Lower lobe of right lung (tissue), 2 donors: Measurements from ENCODE around the gene UBE2L5. TPM values are rescaled to one million over a fixed set of nuclear protein-coding genes. Genes with fewer than 3 reads are reported as not detected.
A peak's percentile ranks its signal among the peaks of the same experiment; 100 is the strongest.
"Not testable (repeated sequence)": the region's sequence is repeated elsewhere in the genome, so short reads cannot be mapped to it uniquely, and the experiment has no call there.

ENCODE experiments used
- ATAC-seq, 2 donors: fragments of 200-7000 bp; cut with Tn5 transposase; one replicate each; pipeline ENCODE4 v1.9.1; 2020 to 2022; ENCODE audit warnings: mild to moderate bottlenecking in 2 of 2, moderate library complexity in 2 of 2
- DNase-seq: peaks from one replicate; pipeline ENCODE4 v3.0.0-alpha.2; 2020
- H3K27ac ChIP-seq: fragments of 200-600 bp; one replicate; pipeline ENCODE4 v1.8.0; 2022
- H3K27me3 ChIP-seq: fragments of 200-600 bp; one replicate; pipeline ENCODE4 v1.8.0; 2022; ENCODE audit warnings: low read depth
- H3K36me3 ChIP-seq: fragments of 200-600 bp; one replicate; pipeline ENCODE4 v1.8.0; 2022; ENCODE audit warnings: mild to moderate bottlenecking
- H3K4me1 ChIP-seq: fragments of 200-600 bp; one replicate; pipeline ENCODE4 v1.8.0; 2022
- H3K4me3 ChIP-seq: fragments of 200-600 bp; one replicate; pipeline ENCODE4 v1.8.0; 2022; ENCODE audit warnings: mild to moderate bottlenecking
- H3K9me3 ChIP-seq: fragments of 200-600 bp; one replicate; pipeline ENCODE4 v1.8.0; 2022
- intact Hi-C: fragments of 100-400 bp; cut with DNase I; formaldehyde crosslinking; loops from one replicate; pipeline ENCODE4 v1.11.0; 2022
- total RNA-seq: library from RNA; stranded (reverse); fragmentation: NEBNext Ultra II Directional; extraction: Animal tissue kit (Norgen Biotek cat#: 25700); gene quantifications from one replicate; pipeline ENCODE4 v1.2.1, GENCODE V29; 2021
- TF ChIP-seq, protein P1 (sequence below): fragments of 200-600 bp; IDR thresholded peaks from one replicate; pipeline ENCODE4 v1.8.0; 2022; ENCODE audit warnings: antibody characterized with exemption, mild to moderate bottlenecking
- donor health status: DM: no; HTN: yes; CAD: no; lungs with severe emphysema.

The UBE2L5 gene
- total RNA-seq, 1 donor from 2014 or later: not detected

DNA sequence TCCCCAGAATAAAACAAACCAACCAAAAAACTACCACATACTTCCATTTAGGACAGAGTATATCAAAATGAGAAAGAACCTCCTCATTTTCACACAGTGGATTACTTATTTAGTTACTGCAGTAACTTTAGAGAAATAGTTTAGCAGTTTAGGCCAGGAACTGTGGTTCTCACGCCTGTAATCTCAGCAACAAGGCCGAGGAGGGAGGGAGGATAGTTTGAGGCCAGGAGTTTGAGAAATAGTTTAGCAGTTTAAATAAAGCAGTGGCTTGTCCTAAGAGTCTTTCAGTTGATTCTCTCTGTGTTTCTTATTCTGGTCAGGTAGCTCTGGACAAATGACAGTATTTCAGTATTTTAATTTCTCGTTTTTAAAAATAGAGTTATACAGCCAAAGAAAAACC is 34.0 kb downstream of the UBE2L5 start:
- Histone ChIP-seq H3K4me3 (no peak overlapping the region), H3K27me3 (no peaks in the 10 kb centered on the region), H3K36me3 (peaks cover 2% of the 10 kb centered on the region), H3K9me3 (no peaks in the 10 kb centered on the region), H3K27ac (no peak overlapping the region), H3K4me1 (peaks cover under 1% of the 10 kb centered on the region)
- intact Hi-C loops: no loop called here
- no peak for DNase-seq
- ATAC-seq: no peak
- TF ChIP-seq, protein P1, sequence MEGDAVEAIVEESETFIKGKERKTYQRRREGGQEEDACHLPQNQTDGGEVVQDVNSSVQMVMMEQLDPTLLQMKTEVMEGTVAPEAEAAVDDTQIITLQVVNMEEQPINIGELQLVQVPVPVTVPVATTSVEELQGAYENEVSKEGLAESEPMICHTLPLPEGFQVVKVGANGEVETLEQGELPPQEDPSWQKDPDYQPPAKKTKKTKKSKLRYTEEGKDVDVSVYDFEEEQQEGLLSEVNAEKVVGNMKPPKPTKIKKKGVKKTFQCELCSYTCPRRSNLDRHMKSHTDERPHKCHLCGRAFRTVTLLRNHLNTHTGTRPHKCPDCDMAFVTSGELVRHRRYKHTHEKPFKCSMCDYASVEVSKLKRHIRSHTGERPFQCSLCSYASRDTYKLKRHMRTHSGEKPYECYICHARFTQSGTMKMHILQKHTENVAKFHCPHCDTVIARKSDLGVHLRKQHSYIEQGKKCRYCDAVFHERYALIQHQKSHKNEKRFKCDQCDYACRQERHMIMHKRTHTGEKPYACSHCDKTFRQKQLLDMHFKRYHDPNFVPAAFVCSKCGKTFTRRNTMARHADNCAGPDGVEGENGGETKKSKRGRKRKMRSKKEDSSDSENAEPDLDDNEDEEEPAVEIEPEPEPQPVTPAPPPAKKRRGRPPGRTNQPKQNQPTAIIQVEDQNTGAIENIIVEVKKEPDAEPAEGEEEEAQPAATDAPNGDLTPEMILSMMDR: no peak

DNA sequence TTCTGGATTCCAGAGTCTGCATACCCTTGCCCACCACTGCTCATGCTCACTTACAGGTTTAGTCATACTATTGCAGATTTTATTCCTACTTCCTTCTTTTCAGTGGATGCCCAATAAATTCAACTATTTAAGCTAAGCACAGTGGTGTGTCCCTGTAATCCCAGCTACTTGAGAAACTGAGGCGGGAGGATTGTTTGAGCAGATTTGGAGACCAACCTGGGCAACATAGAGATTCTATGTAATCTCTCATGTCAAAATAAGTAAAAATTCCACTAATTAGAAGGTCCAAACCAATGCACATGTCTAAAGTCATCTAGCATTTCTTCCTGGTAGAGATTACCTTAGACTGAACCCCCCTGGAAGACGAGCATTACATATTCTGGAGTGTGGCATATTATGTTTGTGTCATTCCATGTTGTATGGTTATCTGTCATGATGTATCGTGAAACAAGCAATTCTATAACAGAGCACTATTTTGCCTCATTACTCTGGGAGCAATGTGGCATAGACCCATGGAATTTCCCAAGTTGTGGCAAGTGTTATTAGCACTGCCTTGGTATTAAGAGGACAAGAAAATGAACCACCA is 35.1 kb downstream of the UBE2L5 start:
- intact Hi-C loops: no loop called here
- H3K27ac ChIP-seq: no peak overlapping the region
- TF ChIP-seq, protein P1: no peak
- no peak overlapping the region for H3K4me3 ChIP-seq
- H3K27me3 ChIP-seq: no peaks in the 10 kb centered on the region
- ATAC-seq (no peak), DNase-seq (no peak)
- H3K36me3 ChIP-seq: peaks cover 13% of the 10 kb centered on the region
- peaks cover 11% of the 10 kb centered on the region for H3K4me1 ChIP-seq
- no peaks in the 10 kb centered on the region for H3K9me3 ChIP-seq

DNA sequence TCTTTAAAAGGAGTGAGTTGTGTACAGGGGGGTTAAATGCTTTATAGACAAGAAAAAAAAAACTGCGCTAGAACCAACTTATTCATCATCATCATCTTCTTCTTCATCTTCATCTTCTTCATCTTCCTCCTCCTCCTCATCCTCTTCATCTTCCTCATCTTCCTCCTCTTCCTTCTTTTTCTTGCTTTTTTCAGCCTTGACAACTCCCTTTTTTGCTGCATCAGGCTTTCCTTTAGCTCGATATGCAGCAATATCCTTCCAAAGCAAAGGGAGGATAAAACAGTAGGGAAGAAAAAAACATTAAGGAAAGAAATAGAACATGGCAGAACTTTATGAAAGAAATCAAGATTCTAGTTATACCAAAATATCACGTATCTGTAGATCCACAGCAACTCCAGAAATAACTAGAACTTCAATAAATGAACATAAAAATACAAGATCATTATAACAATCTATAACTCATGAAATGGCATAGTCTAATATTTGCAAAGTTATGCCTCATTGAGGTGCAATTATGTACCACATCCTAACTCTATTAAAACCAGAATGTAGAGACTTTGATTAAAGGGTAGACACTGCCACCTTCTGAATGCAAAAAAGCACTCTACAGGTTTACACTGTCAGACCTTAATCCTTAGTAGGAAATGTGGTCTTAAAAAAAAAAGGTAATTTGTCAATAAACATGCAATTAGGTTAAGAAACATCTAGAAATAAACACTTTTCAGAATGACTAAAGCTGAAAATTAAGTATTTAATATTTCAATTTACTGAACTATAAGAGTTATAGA is 39.2 kb downstream of the UBE2L5 start:
- TF ChIP-seq, protein P1: peak; percentile 48
- H3K27ac ChIP-seq, ATAC-seq, H3K9me3 ChIP-seq, intact Hi-C loops, H3K4me3 ChIP-seq, DNase-seq, H3K27me3 ChIP-seq: not testable (repeated sequence)
- H3K36me3 ChIP-seq: peaks cover 23% of the 10 kb centered on the region
- peaks cover 30% of the 10 kb centered on the region for H3K4me1 ChIP-seq

DNA sequence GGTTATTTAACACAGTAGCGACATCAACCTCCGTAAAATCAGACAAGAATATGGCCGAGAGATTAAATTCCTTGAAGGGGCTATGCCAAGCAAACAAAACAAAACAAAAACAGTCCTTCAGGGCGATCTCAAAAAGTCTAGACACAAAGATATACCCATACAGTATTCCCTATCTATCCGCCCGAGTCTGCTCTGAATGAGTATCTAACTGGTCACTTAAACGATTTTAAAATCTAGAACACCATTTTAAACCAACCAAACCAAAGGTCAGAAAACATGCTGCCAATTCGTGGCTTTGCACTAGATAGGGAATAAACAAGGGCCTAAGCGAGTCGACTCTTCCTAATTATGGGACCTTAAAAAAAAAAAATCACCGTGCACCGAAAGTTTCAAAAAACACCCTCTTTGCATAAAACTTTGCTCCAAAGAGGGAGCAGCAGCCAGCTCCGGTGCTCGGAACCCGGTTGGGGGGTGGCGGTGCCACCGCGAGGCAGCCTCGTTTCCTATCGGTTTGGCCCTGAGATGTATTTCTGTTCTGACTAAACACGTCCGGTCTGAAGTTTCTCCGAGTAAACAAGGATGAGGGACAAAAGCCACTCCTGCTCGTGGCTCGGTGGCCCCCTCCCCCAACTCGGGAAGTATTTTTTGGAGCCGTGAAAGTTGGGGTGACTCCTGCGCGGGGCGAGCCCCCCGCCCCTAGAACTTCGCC is 41.6 kb downstream of the UBE2L5 start:
- intact Hi-C loops: no loop called here
- ATAC-seq (peak; percentile 16 to 46), DNase-seq (peak; percentile 71)
- TF ChIP-seq, protein P1: no peak
- Histone ChIP-seq H3K9me3 (no peaks in the 10 kb centered on the region), H3K27ac (peak overlapping the region; percentile 95), H3K4me3 (peak overlapping the region; percentile 68), H3K36me3 (peaks cover 23% of the 10 kb centered on the region), H3K4me1 (peaks cover 34% of the 10 kb centered on the region), H3K27me3 (no peaks in the 10 kb centered on the region)

DNA sequence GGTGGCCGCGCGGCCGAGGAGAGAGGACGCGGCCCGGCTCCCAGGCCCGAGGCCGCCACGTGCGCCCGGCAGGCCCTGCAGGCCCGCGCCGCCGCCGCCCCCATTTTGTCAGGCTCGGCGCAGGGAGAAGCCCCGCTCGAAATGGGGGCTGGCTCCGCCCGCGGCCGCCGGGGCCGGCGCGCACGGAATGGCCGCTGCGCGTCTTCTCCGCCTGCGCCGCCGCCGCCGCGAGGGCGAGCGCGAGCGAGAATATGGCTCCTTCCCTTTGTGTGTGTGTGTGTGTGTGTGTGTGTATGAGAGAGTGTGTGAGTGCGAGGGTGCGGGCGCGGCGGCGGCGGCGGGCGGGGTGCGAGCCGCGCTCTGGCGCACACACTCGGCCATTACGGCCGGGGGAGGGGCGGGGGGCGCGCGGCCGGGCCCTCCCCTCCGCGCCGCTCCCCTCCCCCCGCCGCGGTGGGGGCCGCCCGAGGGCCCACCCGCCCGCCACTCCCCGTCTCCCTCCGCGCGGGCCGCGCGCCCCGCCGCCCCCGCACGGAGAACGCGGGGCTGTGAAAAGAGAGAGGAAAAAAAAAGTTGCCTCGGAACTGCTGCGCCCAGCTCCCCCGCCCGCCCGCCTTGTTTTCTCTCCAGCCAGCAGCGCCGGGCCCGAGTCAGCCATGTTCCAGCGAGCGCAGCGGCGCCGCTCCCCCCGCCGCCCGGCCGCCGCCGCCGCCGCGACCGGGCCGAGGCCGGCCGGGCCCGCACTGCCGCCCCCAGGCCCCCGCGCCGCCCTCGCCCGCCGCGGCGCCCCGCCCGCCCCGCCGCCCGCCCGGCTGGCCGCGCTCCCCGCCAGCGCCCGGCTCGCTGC is 42.4 kb downstream of the UBE2L5 start:
- H3K27ac ChIP-seq: peak overlapping the region; percentile 95
- no peaks in the 10 kb centered on the region for H3K9me3 ChIP-seq
- peaks cover 34% of the 10 kb centered on the region for H3K4me1 ChIP-seq
- DNase-seq: peak; percentile 83
- TF ChIP-seq, protein P1: no peak
- H3K27me3 ChIP-seq: no peaks in the 10 kb centered on the region
- intact Hi-C loops: no loop called here
- peaks cover 23% of the 10 kb centered on the region for H3K36me3 ChIP-seq
- H3K4me3 ChIP-seq: peak overlapping the region; percentile 68
- ATAC-seq: peak; percentile 79 to 90
